ENCODE data around the gene STK32B.

STK32B gene

DNA sequence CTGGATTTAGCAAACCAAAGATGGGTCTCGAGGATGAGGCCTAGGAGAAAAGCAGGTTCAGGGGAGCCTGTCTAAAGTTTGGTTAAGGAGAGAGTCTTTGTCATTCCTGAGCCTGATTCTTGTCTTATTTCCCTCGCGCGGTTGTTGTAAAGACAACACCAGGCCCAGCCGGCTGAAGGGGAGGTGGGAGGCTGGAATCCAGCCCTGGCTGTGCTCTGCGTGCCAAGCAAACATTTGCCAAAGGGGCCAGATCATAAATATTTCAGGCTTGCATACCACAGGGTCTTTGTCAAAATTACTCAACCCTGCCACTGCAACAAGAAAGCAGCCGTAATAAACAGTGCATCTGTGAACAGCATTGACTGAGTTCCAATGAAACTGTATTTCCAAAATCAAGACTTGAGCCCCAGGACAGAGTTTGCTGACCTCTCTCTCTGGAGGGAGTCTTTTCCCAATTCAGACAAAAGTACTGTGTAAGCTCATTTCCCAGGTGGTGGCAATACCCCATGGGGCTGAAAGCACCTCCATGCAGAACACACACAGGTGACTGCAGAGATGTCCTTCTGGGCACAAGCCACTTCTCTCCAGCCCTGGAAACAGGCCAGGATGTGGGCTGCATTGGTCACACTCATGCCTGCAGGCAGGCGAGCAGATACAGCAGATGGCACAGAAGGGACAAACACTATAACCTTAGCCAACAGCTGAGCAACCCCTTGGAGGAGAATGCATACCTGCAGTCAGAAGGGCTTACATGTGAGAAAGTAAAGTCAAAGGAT lies 320.3 kb downstream of the STK32B start:
- no peaks in the 10 kb centered on the region for H3K27me3 ChIP-seq (ENCODE audit: insufficient read depth, low read depth, severe bottlenecking)
- no peak for DNase-seq
- H3K9me3 ChIP-seq (ENCODE audit: severe bottlenecking): peaks cover 10% of the 10 kb centered on the region
- no peak overlapping the region for H3K4me3 ChIP-seq (ENCODE audit: low read depth, low read length)
- TF ChIP-seq, protein P1, sequence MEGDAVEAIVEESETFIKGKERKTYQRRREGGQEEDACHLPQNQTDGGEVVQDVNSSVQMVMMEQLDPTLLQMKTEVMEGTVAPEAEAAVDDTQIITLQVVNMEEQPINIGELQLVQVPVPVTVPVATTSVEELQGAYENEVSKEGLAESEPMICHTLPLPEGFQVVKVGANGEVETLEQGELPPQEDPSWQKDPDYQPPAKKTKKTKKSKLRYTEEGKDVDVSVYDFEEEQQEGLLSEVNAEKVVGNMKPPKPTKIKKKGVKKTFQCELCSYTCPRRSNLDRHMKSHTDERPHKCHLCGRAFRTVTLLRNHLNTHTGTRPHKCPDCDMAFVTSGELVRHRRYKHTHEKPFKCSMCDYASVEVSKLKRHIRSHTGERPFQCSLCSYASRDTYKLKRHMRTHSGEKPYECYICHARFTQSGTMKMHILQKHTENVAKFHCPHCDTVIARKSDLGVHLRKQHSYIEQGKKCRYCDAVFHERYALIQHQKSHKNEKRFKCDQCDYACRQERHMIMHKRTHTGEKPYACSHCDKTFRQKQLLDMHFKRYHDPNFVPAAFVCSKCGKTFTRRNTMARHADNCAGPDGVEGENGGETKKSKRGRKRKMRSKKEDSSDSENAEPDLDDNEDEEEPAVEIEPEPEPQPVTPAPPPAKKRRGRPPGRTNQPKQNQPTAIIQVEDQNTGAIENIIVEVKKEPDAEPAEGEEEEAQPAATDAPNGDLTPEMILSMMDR (IDR thresholded peaks at IDR 0.05; ENCODE audit: low read depth, low read length): no peak
- no peak overlapping the region for H3K27ac ChIP-seq
- no peaks in the 10 kb centered on the region for H3K36me3 ChIP-seq

DNA sequence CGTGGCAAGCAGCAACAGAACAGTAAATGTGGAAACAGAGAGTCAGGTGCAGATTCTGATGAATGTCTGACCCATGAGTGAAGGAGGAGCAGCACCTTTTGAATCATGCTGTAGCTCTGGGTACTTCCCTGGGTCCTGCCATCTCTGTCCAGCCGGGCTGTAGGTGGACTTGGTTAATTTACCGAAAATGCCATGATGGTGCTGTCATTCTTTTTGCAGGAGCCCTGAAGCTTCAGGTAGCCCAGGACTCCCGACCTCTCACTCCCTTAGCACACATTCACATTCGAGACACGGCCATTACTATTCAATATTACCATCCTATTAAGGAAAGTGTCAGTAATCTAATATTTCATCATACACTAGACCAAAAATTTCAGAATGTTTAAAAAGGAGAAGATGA lies 320.9 kb downstream of the STK32B start:
- Histone ChIP-seq H3K4me3 (ENCODE audit: low read depth, low read length) (no peak overlapping the region), H3K27ac (no peak overlapping the region), H3K36me3 (no peaks in the 10 kb centered on the region), H3K27me3 (ENCODE audit: insufficient read depth, low read depth, severe bottlenecking) (no peaks in the 10 kb centered on the region), H3K9me3 (ENCODE audit: severe bottlenecking) (peaks cover 10% of the 10 kb centered on the region)
- DNase-seq: no peak
- TF ChIP-seq, protein P1 (IDR thresholded peaks at IDR 0.05; ENCODE audit: low read depth, low read length): no peak

DNA sequence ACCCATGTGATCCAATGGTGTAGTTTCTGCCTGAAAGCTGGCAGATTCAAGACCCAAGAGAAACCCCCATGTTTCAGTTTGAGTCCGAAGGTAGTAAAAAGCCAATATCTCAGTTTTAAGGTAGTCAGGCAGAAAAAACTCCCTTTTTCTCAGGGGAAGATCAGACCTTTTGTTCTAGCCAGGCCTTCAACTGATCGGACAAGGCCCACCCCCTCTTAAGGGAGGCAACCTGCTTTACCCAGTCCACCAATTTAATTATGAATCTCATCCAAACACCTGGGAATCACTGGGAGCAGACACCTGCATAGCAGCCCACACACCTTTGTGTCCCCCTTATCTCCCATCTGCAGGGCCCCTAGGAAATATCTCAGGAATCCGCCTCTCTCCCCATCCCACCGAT lies 322.0 kb downstream of the STK32B start:
- no peak overlapping the region for H3K27ac ChIP-seq
- no peaks in the 10 kb centered on the region for H3K27me3 ChIP-seq (ENCODE audit: insufficient read depth, low read depth, severe bottlenecking)
- no peaks in the 10 kb centered on the region for H3K36me3 ChIP-seq
- TF ChIP-seq, protein P1 (IDR thresholded peaks at IDR 0.05; ENCODE audit: low read depth, low read length): no peak
- H3K9me3 ChIP-seq (ENCODE audit: severe bottlenecking): peaks cover 16% of the 10 kb centered on the region
- no peak for DNase-seq
- H3K4me3 ChIP-seq (ENCODE audit: low read depth, low read length): no peak overlapping the region

DNA sequence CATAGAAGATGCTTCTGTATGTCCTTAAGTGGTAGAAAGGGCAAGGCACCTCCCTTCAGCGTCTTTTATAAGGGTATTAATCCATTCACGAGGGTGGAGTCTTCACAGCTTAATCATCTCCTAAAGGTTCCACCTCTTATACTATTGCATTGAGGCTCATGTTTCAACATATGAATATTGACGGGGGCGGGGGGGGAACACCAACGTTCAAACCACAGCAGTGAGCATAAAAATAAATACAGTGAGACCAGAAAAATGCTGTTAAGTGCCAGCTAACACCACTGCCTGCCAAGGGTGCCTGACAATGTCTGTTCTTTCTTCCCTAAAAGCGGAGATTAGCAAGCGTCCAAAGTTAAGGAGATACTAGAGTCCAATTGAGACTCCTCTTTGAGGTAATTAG lies 323.3 kb downstream of the STK32B start:
- DNase-seq: no peak
- peaks cover 16% of the 10 kb centered on the region for H3K9me3 ChIP-seq (ENCODE audit: severe bottlenecking)
- H3K36me3 ChIP-seq: no peaks in the 10 kb centered on the region
- H3K27ac ChIP-seq: no peak overlapping the region
- no peak overlapping the region for H3K4me3 ChIP-seq (ENCODE audit: low read depth, low read length)
- TF ChIP-seq, protein P1 (IDR thresholded peaks at IDR 0.05; ENCODE audit: low read depth, low read length): no peak
- no peaks in the 10 kb centered on the region for H3K27me3 ChIP-seq (ENCODE audit: insufficient read depth, low read depth, severe bottlenecking)

DNA sequence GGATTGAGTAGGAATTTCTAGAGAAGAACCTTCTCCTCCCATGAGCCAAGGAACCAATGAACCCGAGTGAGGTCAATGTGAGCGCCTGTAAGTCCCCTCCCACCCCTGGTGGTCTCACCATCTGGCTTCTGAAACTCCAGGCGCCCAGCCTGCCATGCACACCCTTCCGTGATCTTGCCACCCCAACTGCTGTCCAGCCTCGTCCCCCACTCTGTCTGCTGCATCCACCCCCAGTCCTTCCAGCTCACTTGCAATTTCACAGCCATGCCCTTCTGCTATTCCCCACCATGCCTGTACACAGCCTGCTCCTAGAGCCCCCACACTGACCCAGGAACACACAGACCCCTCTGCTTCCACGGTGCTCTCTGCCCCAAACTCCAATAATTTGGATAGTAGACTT lies 323.7 kb downstream of the STK32B start:
- DNase-seq: no peak
- TF ChIP-seq, protein P1 (IDR thresholded peaks at IDR 0.05; ENCODE audit: low read depth, low read length): no peak
- Histone ChIP-seq H3K4me3 (ENCODE audit: low read depth, low read length) (no peak overlapping the region), H3K36me3 (no peaks in the 10 kb centered on the region), H3K27ac (no peak overlapping the region), H3K27me3 (ENCODE audit: insufficient read depth, low read depth, severe bottlenecking) (no peaks in the 10 kb centered on the region), H3K9me3 (ENCODE audit: severe bottlenecking) (peaks cover 16% of the 10 kb centered on the region)

DNA sequence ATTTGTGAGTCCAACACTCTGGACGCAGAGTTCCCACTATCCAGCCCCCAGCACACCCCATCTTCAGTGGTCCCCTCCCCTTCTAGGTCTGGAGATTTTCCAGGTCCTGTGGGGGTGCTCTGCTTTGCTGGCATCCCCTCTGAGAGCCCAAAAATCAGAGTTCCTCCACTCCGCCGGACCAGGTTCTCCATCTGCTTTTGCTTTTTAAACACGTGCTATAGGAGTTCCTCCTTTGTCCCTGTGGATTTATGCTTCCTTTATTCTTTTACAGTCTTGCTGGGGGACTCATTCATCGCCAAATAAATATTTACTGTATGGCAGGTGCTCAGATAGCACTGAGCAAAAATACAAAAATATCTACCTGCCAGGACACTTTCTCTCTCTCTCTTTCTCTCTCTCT lies 324.7 kb downstream of the STK32B start:
- no peak overlapping the region for H3K27ac ChIP-seq
- H3K36me3 ChIP-seq: no peaks in the 10 kb centered on the region
- no peak for DNase-seq
- peaks cover 16% of the 10 kb centered on the region for H3K9me3 ChIP-seq (ENCODE audit: severe bottlenecking)
- no peak overlapping the region for H3K4me3 ChIP-seq (ENCODE audit: low read depth, low read length)
- H3K27me3 ChIP-seq (ENCODE audit: insufficient read depth, low read depth, severe bottlenecking): no peaks in the 10 kb centered on the region
- TF ChIP-seq, protein P1 (IDR thresholded peaks at IDR 0.05; ENCODE audit: low read depth, low read length): no peak
